Immature natural killer cell (primary cell): Measurements from ENCODE around the gene TMEM72. TPM values are rescaled to one million over a fixed set of nuclear protein-coding genes. Genes with fewer than 3 reads are reported as not detected.

ENCODE experiments used
- DNase-seq, 3 donors: peaks; one replicate each; pipeline ENCODE4 v3.0.0; 2022; ENCODE audit warnings: mixed read lengths in 1 of 3
- H3K27ac Mint-ChIP-seq, 6 donors: one replicate each; pipeline ENCODE4 v1.8.0; 2020; ENCODE audit warnings: mixed read lengths in 6 of 6, mild to moderate bottlenecking in 5 of 6, inconsistent platforms in 4 of 6, moderate library complexity in 3 of 6
- H3K27me3 Mint-ChIP-seq, 3 donors: one replicate each; pipeline ENCODE4 v1.8.0; 2020 to 2021; ENCODE audit warnings: low read depth in 3 of 3, mild to moderate bottlenecking in 3 of 3, mixed read lengths in 3 of 3, moderate library complexity in 3 of 3, inconsistent platforms in 1 of 3
- H3K36me3 Mint-ChIP-seq, 3 donors: one replicate each; pipeline ENCODE4 v1.8.0; 2020; ENCODE audit warnings: mixed read lengths in 3 of 3, inconsistent platforms in 2 of 3, mild to moderate bottlenecking in 2 of 3
- H3K4me1 Mint-ChIP-seq, 2 donors: one replicate each; pipeline ENCODE4 v1.8.0; 2020; ENCODE audit warnings: inconsistent platforms in 2 of 2, mild to moderate bottlenecking in 2 of 2, mixed read lengths in 2 of 2, moderate library complexity in 1 of 2
- H3K4me3 Mint-ChIP-seq, 5 donors: one replicate each; pipeline ENCODE4 v1.8.0; 2020; ENCODE audit warnings: mild to moderate bottlenecking in 5 of 5, mixed read lengths in 5 of 5, inconsistent platforms in 3 of 5, moderate library complexity in 3 of 5
- H3K9me3 Mint-ChIP-seq, 6 donors: one replicate each; pipeline ENCODE4 v1.8.0; 2020; ENCODE audit warnings: mild to moderate bottlenecking in 6 of 6, mixed read lengths in 6 of 6, inconsistent platforms in 4 of 6, moderate library complexity in 3 of 6
- polyA plus RNA-seq, 3 donors: library from polyadenylated mRNA; unstranded; fragments of 300-500 nt; fragmentation: Illumina TruSeq; gene quantifications; one replicate each; pipeline ENCODE4 v1.2.3, GENCODE V29; 2021

Gene TMEM72
- polyA plus RNA-seq, 3 donors from 2014 or later: not detected

DNA sequence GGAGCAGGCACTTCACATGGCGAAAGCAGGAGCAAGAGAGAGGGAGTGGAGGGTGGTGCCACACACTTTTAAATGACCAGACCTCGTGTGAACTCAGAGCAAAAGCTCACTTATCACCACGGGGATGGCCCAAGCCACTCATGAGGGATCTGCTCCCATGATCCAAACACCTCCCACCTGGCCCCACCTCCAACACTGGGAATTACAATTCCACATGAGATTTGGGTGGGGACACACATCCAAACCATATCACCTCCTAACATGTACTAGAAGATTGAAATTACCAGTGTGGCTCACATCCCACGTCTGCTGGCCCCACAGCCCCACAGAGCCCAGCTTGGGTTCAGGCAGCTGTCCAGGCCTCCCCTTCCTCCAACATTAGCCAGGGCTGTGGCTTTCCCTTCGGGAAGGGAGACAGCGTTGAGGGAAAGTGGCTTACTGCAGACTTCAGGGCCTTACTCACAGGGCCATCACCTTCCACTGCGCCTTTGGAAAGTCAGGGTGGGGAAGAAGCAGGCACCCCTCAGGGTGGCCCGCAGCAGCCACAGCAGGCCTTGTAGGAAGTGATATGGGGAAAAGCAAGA is 59.8 kb downstream of the TMEM72 start:
- Mint-ChIP-seq H3K4me1 (peaks cover 76 to 86% of the 10 kb centered on the region in 2 donors), H3K27ac (peak overlapping the region in 5 of 6 donors; percentile 50 to 95 (median 86)), H3K9me3 (no peaks in the 10 kb centered on the region), H3K27me3 (peaks cover 5 to 10% (median 8%) of the 10 kb centered on the region in 3 donors), H3K4me3 (peak overlapping the region in 3 of 5 donors; percentile 15 to 51 (median 46)), H3K36me3 (peaks cover 4 to 17% (median 10%) of the 10 kb centered on the region in 3 donors)
- no peak for DNase-seq

DNA sequence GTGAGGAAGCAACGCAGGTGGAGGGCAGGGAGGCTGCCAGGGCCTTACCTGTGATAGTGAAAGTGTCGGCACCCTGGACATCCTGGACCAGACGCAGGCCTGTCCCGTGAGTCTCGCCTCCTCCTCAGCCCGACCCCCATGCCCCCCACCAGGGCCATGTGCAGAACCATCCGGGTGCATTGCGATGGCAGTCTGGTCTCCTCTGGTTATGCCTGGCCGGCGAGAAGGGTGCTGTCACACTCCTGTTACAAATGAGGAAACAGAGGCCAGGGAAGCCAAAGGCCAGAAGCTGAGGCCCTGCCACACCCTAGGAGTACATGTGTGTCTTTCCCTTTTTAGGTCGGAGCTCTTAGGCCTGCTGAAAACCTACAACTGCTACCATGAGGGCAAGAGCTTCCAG is 60.3 kb downstream of the TMEM72 start:
- Mint-ChIP-seq H3K27ac (peak overlapping the region in 1 of 6 donors; percentile 43), H3K9me3 (no peaks in the 10 kb centered on the region), H3K36me3 (peaks cover 4 to 17% (median 10%) of the 10 kb centered on the region in 3 donors), H3K4me3 (no peak overlapping the region), H3K4me1 (peaks cover 71 to 81% of the 10 kb centered on the region in 2 donors), H3K27me3 (peaks cover 7 to 10% (median 8%) of the 10 kb centered on the region in 3 donors)
- no peak for DNase-seq

GRCh38 chr10:44971935-44972757 is 61.0 kb downstream of the TMEM72 start:
- Mint-ChIP-seq H3K27me3 (peaks cover 7 to 10% (median 8%) of the 10 kb centered on the region in 3 donors), H3K9me3 (no peaks in the 10 kb centered on the region), H3K4me1 (peaks cover 64 to 77% of the 10 kb centered on the region in 2 donors), H3K36me3 (peaks cover 4 to 17% (median 13%) of the 10 kb centered on the region in 3 donors), H3K27ac (peak overlapping the region in 4 of 6 donors; percentile 62 to 84 (median 66)), H3K4me3 (no peak overlapping the region)
- DNase-seq: no peak

- H3K27ac Mint-ChIP-seq: peak overlapping the region in 5 of 6 donors; percentile 13 to 84 (median 62)
Measured at GRCh38 chr10:44972874-44973306, 61.8 kb downstream of the TMEM72 start.

GRCh38 chr10:44973323-44974081 is 62.4 kb downstream of the TMEM72 start:
- Mint-ChIP-seq H3K27me3 (peaks cover 6 to 8% (median 7%) of the 10 kb centered on the region in 3 donors), H3K4me3 (peak overlapping the region; percentile 15 to 70 (median 63)), H3K4me1 (peaks cover 50 to 64% of the 10 kb centered on the region in 2 donors), H3K27ac (peak overlapping the region; percentile 13 to 86 (median 60)), H3K9me3 (no peaks in the 10 kb centered on the region), H3K36me3 (peaks cover 4 to 17% (median 13%) of the 10 kb centered on the region in 3 donors)
- peak in 1 of 3 donors; percentile 10 for DNase-seq

More at GRCh38 chr10:44972874-44973306, 61.8 kb downstream of the TMEM72 start:
- DNase-seq: no peak
- Mint-ChIP-seq H3K36me3 (peaks cover 4 to 17% (median 13%) of the 10 kb centered on the region in 3 donors), H3K9me3 (no peaks in the 10 kb centered on the region), H3K4me3 (peak overlapping the region in 1 of 5 donors; percentile 49), H3K4me1 (peaks cover 56 to 70% of the 10 kb centered on the region in 2 donors), H3K27me3 (peaks cover 7 to 10% (median 8%) of the 10 kb centered on the region in 3 donors)

DNA sequence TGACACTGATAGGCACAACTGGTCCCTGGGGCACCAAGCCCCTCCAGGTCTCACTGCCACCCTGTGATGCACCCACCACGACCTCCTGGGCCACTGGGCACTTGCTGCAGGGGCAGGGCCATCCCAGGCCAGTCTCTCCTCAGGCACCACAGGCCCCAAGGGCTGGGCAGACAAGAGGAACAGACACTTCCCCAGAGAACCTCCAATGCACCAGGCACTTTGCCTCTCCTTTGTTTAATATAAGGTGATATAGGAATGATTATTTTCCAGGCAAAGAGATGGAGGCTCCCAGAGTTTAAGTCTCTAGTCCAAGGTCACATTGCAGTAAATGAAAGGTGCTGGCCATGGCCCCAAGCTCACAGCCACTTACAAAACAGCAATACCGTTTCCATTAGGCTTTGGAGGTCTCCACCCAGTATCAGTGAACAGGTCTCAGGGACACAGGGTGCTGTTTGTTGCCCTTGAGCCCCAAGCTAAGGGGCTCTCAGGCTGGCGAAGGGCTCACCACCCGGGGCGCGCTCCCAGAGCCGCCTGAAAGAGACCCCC is 63.0 kb downstream of the TMEM72 start:
- peak overlapping the region; percentile 42 to 70 (median 63) for H3K4me3 Mint-ChIP-seq
- no peak for DNase-seq
- peaks cover 0 to 3% (median 2%) of the 10 kb centered on the region in 3 donors for H3K27me3 Mint-ChIP-seq
- peaks cover 0 to 15% (median 9%) of the 10 kb centered on the region in 3 donors for H3K36me3 Mint-ChIP-seq
- H3K9me3 Mint-ChIP-seq: no peaks in the 10 kb centered on the region
- peaks cover 43 to 57% of the 10 kb centered on the region in 2 donors for H3K4me1 Mint-ChIP-seq
- peak overlapping the region in 3 of 6 donors; percentile 46 to 74 (median 62) for H3K27ac Mint-ChIP-seq

GRCh38 chr10:44974628-44975430 is 63.7 kb downstream of the TMEM72 start:
- Mint-ChIP-seq H3K27ac (peak overlapping the region in 2 of 6 donors; percentile 62 to 66), H3K4me1 (peaks cover 37 to 50% of the 10 kb centered on the region in 2 donors), H3K4me3 (peak overlapping the region; percentile 42 to 70 (median 63))

GRCh38 chr10:44975431-44976331 is 64.5 kb downstream of the TMEM72 start:
- peaks cover 0 to 21% (median 9%) of the 10 kb centered on the region in 3 donors for H3K36me3 Mint-ChIP-seq
- H3K27me3 Mint-ChIP-seq: peaks cover 2 to 3% (median 3%) of the 10 kb centered on the region in 3 donors
- H3K4me3 Mint-ChIP-seq: peak overlapping the region in 4 of 5 donors; percentile 2 to 43 (median 27)
- H3K27ac Mint-ChIP-seq: peak overlapping the region in 2 of 6 donors; percentile 45 to 48
- no peak for DNase-seq
- no peaks in the 10 kb centered on the region for H3K9me3 Mint-ChIP-seq
- peaks cover 28 to 45% of the 10 kb centered on the region in 2 donors for H3K4me1 Mint-ChIP-seq

More at GRCh38 chr10:44974628-44975430, 63.7 kb downstream of the TMEM72 start:
- DNase-seq: peak; percentile 71 to 76 (median 74)
- Mint-ChIP-seq H3K36me3 (peaks cover 0 to 19% (median 9%) of the 10 kb centered on the region in 3 donors), H3K9me3 (no peaks in the 10 kb centered on the region), H3K27me3 (peaks cover 2 to 3% (median 3%) of the 10 kb centered on the region in 3 donors)

GRCh38 chr10:44976352-44977198 is 65.4 kb downstream of the TMEM72 start:
- DNase-seq: no peak
- H3K36me3 Mint-ChIP-seq: peaks cover 0 to 20% (median 9%) of the 10 kb centered on the region in 3 donors
- H3K9me3 Mint-ChIP-seq: no peaks in the 10 kb centered on the region
- no peak overlapping the region for H3K27ac Mint-ChIP-seq
- H3K4me3 Mint-ChIP-seq: peak overlapping the region in 1 of 5 donors; percentile 46
- peaks cover 24 to 41% of the 10 kb centered on the region in 2 donors for H3K4me1 Mint-ChIP-seq
- H3K27me3 Mint-ChIP-seq: peaks cover 2 to 3% (median 3%) of the 10 kb centered on the region in 3 donors

DNA sequence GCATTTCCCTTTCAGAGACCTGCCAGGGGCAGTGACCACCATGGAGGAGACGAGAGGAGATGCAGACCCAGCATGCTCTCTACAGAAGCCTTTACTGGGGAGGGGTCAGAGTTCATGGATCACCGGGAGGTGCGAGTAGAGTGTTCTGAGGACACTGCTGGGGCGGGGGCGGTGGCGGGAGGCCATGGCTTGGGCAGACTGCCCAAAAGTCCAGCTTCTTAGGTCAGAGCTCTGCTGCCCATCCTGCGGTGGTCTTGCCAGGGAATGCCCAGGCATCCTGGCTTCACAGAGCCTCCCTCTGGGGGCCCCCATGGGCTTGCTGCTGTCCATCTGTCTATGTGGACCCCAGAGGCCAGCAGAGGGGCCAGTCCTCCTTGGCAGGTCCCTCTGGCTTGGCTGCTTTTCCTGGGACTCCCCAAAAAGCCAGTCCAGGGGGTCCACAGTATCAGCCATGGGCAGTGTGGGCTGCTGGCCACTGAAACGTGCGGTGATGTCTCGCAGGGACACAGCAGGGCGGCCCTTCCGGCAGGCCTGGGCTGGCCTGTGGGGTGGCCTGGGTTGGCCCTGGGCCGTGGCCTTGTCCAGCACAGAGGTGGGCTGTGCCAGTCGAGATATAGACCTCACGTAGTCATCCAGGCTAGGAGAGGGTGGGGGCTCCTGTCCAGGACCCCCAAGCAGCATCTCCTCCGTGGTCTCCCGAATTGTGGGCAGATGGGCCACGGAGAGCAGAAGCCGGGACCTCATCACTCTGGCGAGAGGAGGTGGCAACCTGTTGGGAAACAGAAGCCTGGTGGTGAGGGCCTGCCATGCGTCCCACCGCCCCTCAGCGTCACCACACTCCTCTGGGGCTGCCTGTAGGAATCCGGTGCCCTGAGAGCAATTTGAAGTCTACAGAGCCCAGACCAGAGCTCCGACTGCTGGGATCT is 66.4 kb downstream of the TMEM72 start:
- Mint-ChIP-seq H3K4me1 (peaks cover 18 to 32% of the 10 kb centered on the region in 2 donors), H3K4me3 (no peak overlapping the region)

More for the DNA sequence above, 66.4 kb downstream of the TMEM72 start:
- Mint-ChIP-seq H3K27me3 (peaks cover 0 to 3% (median 3%) of the 10 kb centered on the region in 3 donors), H3K36me3 (peaks cover 0 to 13% (median 4%) of the 10 kb centered on the region in 3 donors), H3K27ac (no peak overlapping the region), H3K9me3 (no peaks in the 10 kb centered on the region)
- DNase-seq: no peak
